GM18867 (cell line): ENCODE measurements around the gene NKX3-2.
"Not testable (repeated sequence)": the region's sequence is repeated elsewhere in the genome, so short reads cannot be mapped to it uniquely, and the experiment has no call there.

Experiments
- ATAC-seq: cut with Tn5 transposase; IDR thresholded peaks from one replicate; pipeline ENCODE4 v1.9.1; 2021; ENCODE audit warnings: mild to moderate bottlenecking, moderate library complexity; ENCODE audit not compliant: unreplicated experiment

NKX3-2 gene

GRCh38 chr4:13543839-13544605 lies at the start of gene NKX3-2:
TSS of gene NKX3-2 (minus strand) at chr4:13544508. CDS start at chr4:13544414, 94 bp downstream.
- ATAC-seq: no peak

GRCh38 chr4:13592220-13592619 lies 47.9 kb upstream of the NKX3-2 start:
- ATAC-seq: no peak

- no peak for ATAC-seq
Measured at GRCh38 chr4:13590766-13591165, 46.5 kb upstream of the NKX3-2 start.

GRCh38 chr4:13588954-13589353 lies 44.6 kb upstream of the NKX3-2 start:
- no peak for ATAC-seq

- ATAC-seq: no peak
Measured at GRCh38 chr4:13584481-13584880, 40.2 kb upstream of the NKX3-2 start.

- no peak for ATAC-seq
Measured at GRCh38 chr4:13580036-13580435, 35.7 kb upstream of the NKX3-2 start.

- no peak for ATAC-seq
Measured at GRCh38 chr4:13577660-13578059, 33.4 kb upstream of the NKX3-2 start.

GRCh38 chr4:13570916-13571315 lies 26.6 kb upstream of the NKX3-2 start:
- ATAC-seq: no peak

GRCh38 chr4:13567125-13567524 lies 22.8 kb upstream of the NKX3-2 start:
- ATAC-seq: no peak

- ATAC-seq: no peak
Measured at GRCh38 chr4:13562876-13563275, 18.6 kb upstream of the NKX3-2 start.

GRCh38 chr4:13561673-13562072 lies 17.4 kb upstream of the NKX3-2 start:
- ATAC-seq: no peak

GRCh38 chr4:13560111-13560510 lies 15.8 kb upstream of the NKX3-2 start:
- ATAC-seq: not testable (repeated sequence)

- ATAC-seq: no peak
Measured at GRCh38 chr4:13559413-13559812, 15.1 kb upstream of the NKX3-2 start.

GRCh38 chr4:13558881-13559280 lies 14.6 kb upstream of the NKX3-2 start:
- ATAC-seq: no peak

- ATAC-seq: no peak
Measured at GRCh38 chr4:13555325-13555724, 11.0 kb upstream of the NKX3-2 start.

GRCh38 chr4:13553081-13553480 lies 8.8 kb upstream of the NKX3-2 start:
- no peak for ATAC-seq

- peak; percentile 73 for ATAC-seq
Measured at GRCh38 chr4:13548984-13549546, 4.8 kb upstream of the NKX3-2 start.

GRCh38 chr4:13548059-13548983 lies 4.0 kb upstream of the NKX3-2 start:
- no peak for ATAC-seq

GRCh38 chr4:13547485-13548041 lies 3.3 kb upstream of the NKX3-2 start:
- peak; percentile 9 for ATAC-seq

- peak; percentile 15 for ATAC-seq
Measured at GRCh38 chr4:13546941-13547484, 2.7 kb upstream of the NKX3-2 start.
